Astrocyte (in vitro differentiated cells and primary cell): ENCODE results near the gene IFRD2.

Experiments used
- CTCF ChIP-seq: IDR thresholded peaks from 2 replicates; pipeline ENCODE4 v1.5.1; 2011; ENCODE audit warnings: low read depth, mild to moderate bottlenecking, inconsistent platforms, low read length, moderate library complexity; ENCODE audit not compliant: insufficient read depth
- EZH2 ChIP-seq: IDR thresholded peaks from 2 replicates; pipeline ENCODE4 v1.6.1; 2012; ENCODE audit warnings: mild to moderate bottlenecking, low read length, inconsistent platforms; ENCODE audit not compliant: insufficient read depth

GRCh38 chr3:50338965-50339364, 46.7 kb upstream of the IFRD2 start:
- TF ChIP-seq EZH2 (no peak), CTCF (no peak)
